PC-9 (cell line): ENCODE data around the gene HFM1.

Experiments
- CTCF ChIP-seq: fragments of 200-600 bp; sonication (generic); conservative IDR thresholded peaks from 2 replicates; pipeline ENCODE4 v1.6.1; 2017; ENCODE audit warnings: mixed run types, antibody characterized with exemption, mild to moderate bottlenecking, moderate library complexity
- EZH2 ChIP-seq: fragments of 200-600 bp; sonication (generic); IDR thresholded peaks from 2 replicates; pipeline ENCODE4 v1.8.0; 2017; ENCODE audit warnings: antibody characterized with exemption, low read depth

- TF ChIP-seq CTCF: no peak
- TF ChIP-seq EZH2: no peak
These were observed 143.0 kb downstream of the HFM1 start for GRCh38 chr1:91261655-91262054.
